Upper lobe of left lung (tissue), 4 donors: ENCODE data around the gene TLE1.

Experiments
- EP300 ChIP-seq, 4 donors: sonication (generic); formaldehyde crosslinking; IDR thresholded peaks; one replicate each; pipeline ENCODE4 v1.5.1; 2017; ENCODE audit warnings: antibody characterized with exemption in 4 of 4, control low read depth in 2 of 4
- POLR2A ChIP-seq, 4 donors: fragments of 450-650 bp; IDR thresholded peaks; one replicate each; pipeline ENCODE4 v1.5.1; 2016 to 2017; ENCODE audit warnings: antibody characterized with exemption in 4 of 4, mild to moderate bottlenecking in 2 of 4
- POLR2AphosphoS5 ChIP-seq, 2 donors: sonication (generic); formaldehyde crosslinking; IDR thresholded peaks; one replicate each; pipeline ENCODE4 v1.5.1; 2017; ENCODE audit warnings: antibody characterized with exemption in 2 of 2
- TF ChIP-seq, protein P1 (sequence below), 6 experiments: fragments of 450-650 bp in 4 of 6; fragments of 200-600 bp in 2 of 6; sonication (generic) in 2 of 6; IDR thresholded peaks; one replicate each; pipeline ENCODE4 v1.5.1; 2016 to 2019; ENCODE audit warnings: antibody characterized with exemption in 6 of 6

DNA sequence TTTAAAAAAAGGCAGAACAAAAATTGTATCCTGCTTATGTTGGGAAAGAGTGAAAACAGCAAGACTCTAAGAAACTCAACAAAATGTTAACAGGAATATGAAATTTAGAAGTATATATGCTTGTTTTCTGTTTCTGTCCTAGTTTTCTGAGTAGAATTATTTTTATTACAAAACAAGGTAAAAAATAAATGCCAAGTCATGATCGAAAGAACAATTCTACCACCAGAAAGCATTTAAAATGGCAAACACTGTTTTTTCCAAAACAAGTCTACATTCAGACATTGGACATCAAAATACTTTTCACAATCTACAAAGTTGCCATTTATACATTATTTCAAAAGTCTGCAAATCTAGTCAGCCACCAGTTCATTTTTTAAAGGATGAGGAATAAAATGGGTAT is 102.6 kb downstream of the TLE1 start:
- TF ChIP-seq POLR2A (IDR thresholded peaks at IDR 0.05) = no peak
- no peak for TF ChIP-seq POLR2AphosphoS5 (IDR thresholded peaks at IDR 0.05)
- TF ChIP-seq, protein P1, sequence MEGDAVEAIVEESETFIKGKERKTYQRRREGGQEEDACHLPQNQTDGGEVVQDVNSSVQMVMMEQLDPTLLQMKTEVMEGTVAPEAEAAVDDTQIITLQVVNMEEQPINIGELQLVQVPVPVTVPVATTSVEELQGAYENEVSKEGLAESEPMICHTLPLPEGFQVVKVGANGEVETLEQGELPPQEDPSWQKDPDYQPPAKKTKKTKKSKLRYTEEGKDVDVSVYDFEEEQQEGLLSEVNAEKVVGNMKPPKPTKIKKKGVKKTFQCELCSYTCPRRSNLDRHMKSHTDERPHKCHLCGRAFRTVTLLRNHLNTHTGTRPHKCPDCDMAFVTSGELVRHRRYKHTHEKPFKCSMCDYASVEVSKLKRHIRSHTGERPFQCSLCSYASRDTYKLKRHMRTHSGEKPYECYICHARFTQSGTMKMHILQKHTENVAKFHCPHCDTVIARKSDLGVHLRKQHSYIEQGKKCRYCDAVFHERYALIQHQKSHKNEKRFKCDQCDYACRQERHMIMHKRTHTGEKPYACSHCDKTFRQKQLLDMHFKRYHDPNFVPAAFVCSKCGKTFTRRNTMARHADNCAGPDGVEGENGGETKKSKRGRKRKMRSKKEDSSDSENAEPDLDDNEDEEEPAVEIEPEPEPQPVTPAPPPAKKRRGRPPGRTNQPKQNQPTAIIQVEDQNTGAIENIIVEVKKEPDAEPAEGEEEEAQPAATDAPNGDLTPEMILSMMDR (IDR thresholded peaks at IDR 0.05) = no peak
- no peak for TF ChIP-seq EP300 (IDR thresholded peaks at IDR 0.05)
